Peyer's patch (tissue), 4 donors: ENCODE data around the gene RPS27L.

Source experiments
- POLR2A ChIP-seq, 2 donors: fragments of 450-650 bp; IDR thresholded peaks; one replicate each; pipeline ENCODE4 v1.5.1; 2017; ENCODE audit warnings: antibody characterized with exemption in 2 of 2, mild to moderate bottlenecking in 2 of 2, moderate library complexity in 2 of 2
- TF ChIP-seq, protein P1 (sequence below), 6 experiments: fragments of 450-650 bp in 4 of 6; fragments of 200-600 bp in 2 of 6; sonication (generic) in 1 of 6; IDR thresholded peaks; one replicate each; pipeline ENCODE4 v1.5.1; 2017 to 2019; ENCODE audit warnings: antibody characterized with exemption in 6 of 6, mild to moderate bottlenecking in 3 of 6, moderate library complexity in 1 of 6

DNA sequence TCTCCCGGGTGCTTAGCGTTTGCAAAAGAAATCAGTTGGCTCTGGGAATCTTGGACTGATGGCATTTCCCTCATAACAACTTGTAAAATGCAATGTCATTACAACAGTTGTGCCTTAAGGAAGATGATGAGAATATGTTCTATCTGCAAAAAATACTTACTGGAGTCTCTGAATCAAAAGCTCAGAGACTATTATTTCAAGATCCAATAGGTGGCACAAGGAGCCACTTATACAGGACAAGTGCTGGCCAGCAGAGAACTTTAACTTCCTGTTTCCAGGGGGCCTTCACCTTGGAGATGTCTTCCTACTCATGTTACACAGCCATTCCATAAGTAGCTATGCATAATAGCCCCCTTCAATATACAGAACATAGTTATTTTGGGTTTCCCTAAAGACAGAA lies 8.9 kb upstream of the RPS27L start:
- TF ChIP-seq, protein P1, sequence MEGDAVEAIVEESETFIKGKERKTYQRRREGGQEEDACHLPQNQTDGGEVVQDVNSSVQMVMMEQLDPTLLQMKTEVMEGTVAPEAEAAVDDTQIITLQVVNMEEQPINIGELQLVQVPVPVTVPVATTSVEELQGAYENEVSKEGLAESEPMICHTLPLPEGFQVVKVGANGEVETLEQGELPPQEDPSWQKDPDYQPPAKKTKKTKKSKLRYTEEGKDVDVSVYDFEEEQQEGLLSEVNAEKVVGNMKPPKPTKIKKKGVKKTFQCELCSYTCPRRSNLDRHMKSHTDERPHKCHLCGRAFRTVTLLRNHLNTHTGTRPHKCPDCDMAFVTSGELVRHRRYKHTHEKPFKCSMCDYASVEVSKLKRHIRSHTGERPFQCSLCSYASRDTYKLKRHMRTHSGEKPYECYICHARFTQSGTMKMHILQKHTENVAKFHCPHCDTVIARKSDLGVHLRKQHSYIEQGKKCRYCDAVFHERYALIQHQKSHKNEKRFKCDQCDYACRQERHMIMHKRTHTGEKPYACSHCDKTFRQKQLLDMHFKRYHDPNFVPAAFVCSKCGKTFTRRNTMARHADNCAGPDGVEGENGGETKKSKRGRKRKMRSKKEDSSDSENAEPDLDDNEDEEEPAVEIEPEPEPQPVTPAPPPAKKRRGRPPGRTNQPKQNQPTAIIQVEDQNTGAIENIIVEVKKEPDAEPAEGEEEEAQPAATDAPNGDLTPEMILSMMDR (IDR thresholded peaks at IDR 0.05), result peak in 4 of 6 experiments; percentile 12 to 32 (median 26)
- TF ChIP-seq POLR2A (IDR thresholded peaks at IDR 0.05), result no peak
